Uterus (tissue), 4 donors: ENCODE data around the gene SLCO3A1. TPM values are rescaled to one million over a fixed set of nuclear protein-coding genes. Genes with fewer than 3 reads are reported as not detected.
A peak's percentile ranks its signal among the peaks of the same experiment; 100 is the strongest.

Experiments used
- DNase-seq, 2 donors: peaks; one replicate each; pipeline ENCODE4 v3.0.0-alpha.2; 2019 to 2020
- H3K27ac ChIP-seq, 2 donors: fragments of 200-600 bp; sonication (generic); 1 replicate in 1 of 2; 2 replicates in 1 of 2; pipeline ENCODE4 v1.5.1; 2016 to 2018
- H3K27me3 ChIP-seq, 2 donors: fragments of 200-600 bp; sonication (generic); one replicate each; pipeline ENCODE4 v1.5.1; 2018 to 2019; ENCODE audit warnings: control low read depth in 1 of 2
- H3K36me3 ChIP-seq, 2 donors: fragments of 200-600 bp; sonication (generic); one replicate each; pipeline ENCODE4 v1.5.1; 2019; ENCODE audit warnings: control low read depth in 1 of 2
- H3K4me1 ChIP-seq, 2 donors: fragments of 200-600 bp; sonication (generic); one replicate each; pipeline ENCODE4 v1.5.1; 2018 to 2019; ENCODE audit warnings: control low read depth in 1 of 2
- H3K4me3 ChIP-seq, 2 donors: fragments of 200-600 bp; sonication (generic); 1 replicate in 1 of 2; 2 replicates in 1 of 2; pipeline ENCODE4 v1.5.1; 2018 to 2019; ENCODE audit warnings: mild to moderate bottlenecking in 1 of 2
- H3K9me3 ChIP-seq, 2 donors: fragments of 200-600 bp; sonication (generic); one replicate each; pipeline ENCODE4 v1.5.1; 2019; ENCODE audit warnings: control low read depth in 1 of 2
- POLR2A ChIP-seq, 2 donors: fragments of 450-650 bp; IDR thresholded peaks; one replicate each; pipeline ENCODE4 v1.6.1; 2016; ENCODE audit warnings: antibody characterized with exemption in 2 of 2, mild to moderate bottlenecking in 1 of 2, moderate library complexity in 1 of 2
- intact Hi-C: fragments of 100-400 bp; cut with DNase I; formaldehyde crosslinking; loops from one replicate; pipeline ENCODE4 v1.15.1; 2023; ENCODE audit warnings: low total_unique reads
- total RNA-seq, 4 donors: library from RNA; depleted of rRNA in 3 of 4; stranded (reverse); fragments of >200 nt in 3 of 4; gene quantifications; one replicate each; pipeline versions ENCODE4 v1.1.0 to v1.2.4, GENCODE V29; 2014 to 2023
- TF ChIP-seq, protein P1 (sequence below), 4 experiments: fragments of 200-600 bp in 2 of 4; fragments of 450-650 bp in 2 of 4; sonication (generic) in 2 of 4; IDR thresholded peaks; one replicate each; pipeline ENCODE4 v1.5.1; 2016 to 2019; ENCODE audit warnings: antibody characterized with exemption in 4 of 4, mild to moderate bottlenecking in 2 of 4, moderate library complexity in 1 of 4
- donor health status: DM: yes; HTN: yes; CAD: no.

The SLCO3A1 gene
- total RNA-seq, 4 donors from 2014 or later, result 4.4 to 26.1 (median 9.5) TPM

DNA sequence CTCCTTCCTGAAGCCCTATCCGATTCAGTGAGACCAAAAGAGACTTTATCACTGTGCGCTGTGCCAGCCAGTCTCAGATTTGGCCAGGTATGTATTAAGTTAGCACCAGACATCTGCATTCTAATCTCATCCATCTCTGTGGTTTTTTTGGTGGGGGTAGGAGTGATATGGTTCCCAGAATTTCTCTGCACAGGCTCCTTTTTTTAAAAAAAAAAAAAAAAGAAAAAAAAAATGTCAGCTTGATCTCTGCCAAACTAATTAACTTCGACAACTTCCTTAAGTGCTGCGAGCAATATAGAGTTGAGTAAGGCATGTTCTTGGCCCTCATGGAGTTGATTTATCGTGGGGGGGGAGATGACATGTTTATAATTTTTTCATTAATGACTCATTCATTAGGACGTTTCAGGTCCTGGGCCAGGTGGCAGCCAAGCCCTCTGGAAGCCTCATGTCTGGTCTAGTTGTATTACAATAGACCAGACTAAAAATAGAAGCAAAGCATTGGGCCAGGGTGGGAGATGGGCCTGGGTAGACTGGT lies 12.9 kb downstream of the SLCO3A1 start:
- intact Hi-C loops, result no loop called here
- H3K4me1 ChIP-seq, result peaks cover 5 to 13% of the 10 kb centered on the region in 2 donors
- H3K36me3 ChIP-seq, result no peaks in the 10 kb centered on the region
- no peaks in the 10 kb centered on the region for H3K9me3 ChIP-seq
- H3K27me3 ChIP-seq, result no peaks in the 10 kb centered on the region
- no peak for TF ChIP-seq POLR2A (IDR thresholded peaks at IDR 0.05)
- TF ChIP-seq, protein P1, sequence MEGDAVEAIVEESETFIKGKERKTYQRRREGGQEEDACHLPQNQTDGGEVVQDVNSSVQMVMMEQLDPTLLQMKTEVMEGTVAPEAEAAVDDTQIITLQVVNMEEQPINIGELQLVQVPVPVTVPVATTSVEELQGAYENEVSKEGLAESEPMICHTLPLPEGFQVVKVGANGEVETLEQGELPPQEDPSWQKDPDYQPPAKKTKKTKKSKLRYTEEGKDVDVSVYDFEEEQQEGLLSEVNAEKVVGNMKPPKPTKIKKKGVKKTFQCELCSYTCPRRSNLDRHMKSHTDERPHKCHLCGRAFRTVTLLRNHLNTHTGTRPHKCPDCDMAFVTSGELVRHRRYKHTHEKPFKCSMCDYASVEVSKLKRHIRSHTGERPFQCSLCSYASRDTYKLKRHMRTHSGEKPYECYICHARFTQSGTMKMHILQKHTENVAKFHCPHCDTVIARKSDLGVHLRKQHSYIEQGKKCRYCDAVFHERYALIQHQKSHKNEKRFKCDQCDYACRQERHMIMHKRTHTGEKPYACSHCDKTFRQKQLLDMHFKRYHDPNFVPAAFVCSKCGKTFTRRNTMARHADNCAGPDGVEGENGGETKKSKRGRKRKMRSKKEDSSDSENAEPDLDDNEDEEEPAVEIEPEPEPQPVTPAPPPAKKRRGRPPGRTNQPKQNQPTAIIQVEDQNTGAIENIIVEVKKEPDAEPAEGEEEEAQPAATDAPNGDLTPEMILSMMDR (IDR thresholded peaks at IDR 0.05), result no peak
- H3K4me3 ChIP-seq, result no peak overlapping the region
- peak overlapping the region; percentile 76 to 85 for H3K27ac ChIP-seq
- DNase-seq, result peak; percentile 61 to 76

DNA sequence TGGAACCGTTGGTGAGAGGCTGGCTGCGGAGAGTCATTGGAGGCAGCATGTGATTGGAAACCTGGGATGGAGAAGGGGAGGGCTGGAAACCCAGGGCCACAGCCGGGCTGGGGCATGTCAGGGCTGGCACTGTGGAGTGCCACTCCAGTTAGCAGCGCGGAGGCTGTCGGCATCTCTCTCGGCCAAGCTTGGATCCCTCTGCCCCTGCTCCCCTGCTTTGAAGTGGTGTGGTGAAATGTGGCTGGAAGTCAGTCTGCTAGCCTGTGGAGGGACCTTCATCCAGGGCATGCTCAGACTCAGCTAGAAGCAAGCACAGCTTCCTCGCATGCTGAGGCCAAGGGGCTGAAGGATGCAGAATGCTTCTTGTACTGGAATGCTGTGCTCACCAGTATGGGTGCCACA lies 13.5 kb downstream of the SLCO3A1 start:
- H3K36me3 ChIP-seq, result no peaks in the 10 kb centered on the region
- H3K4me3 ChIP-seq, result no peak overlapping the region
- H3K4me1 ChIP-seq, result peaks cover 5 to 13% of the 10 kb centered on the region in 2 donors
- DNase-seq, result peak; percentile 36 to 57
- H3K27ac ChIP-seq, result peak overlapping the region; percentile 76 to 85
- H3K9me3 ChIP-seq, result no peaks in the 10 kb centered on the region
- intact Hi-C loops, result no loop called here
- TF ChIP-seq, protein P1 (IDR thresholded peaks at IDR 0.05), result no peak
- no peak for TF ChIP-seq POLR2A (IDR thresholded peaks at IDR 0.05)
- no peaks in the 10 kb centered on the region for H3K27me3 ChIP-seq

DNA sequence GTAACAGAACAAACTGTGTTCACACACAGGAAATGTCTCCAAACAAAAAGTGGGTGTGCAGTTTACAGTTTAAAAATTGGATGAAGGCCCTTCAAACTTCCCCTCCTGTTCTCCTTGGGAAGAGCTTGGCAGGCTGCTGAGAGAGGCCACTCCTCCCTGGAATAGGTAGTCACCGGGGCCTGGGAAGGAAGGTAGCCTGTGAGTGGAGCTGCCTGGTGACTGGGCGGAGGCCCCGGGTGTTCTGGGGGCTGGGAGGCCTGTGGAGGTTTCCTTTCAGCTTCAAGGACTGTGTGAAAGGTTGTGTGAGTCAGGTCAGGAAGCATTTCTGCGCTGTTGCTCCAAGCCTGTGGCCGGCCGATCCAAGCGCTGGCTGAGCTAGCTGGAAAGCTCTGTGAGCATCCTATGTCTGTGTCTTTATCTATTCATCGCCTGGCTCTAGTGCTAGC lies 14.1 kb downstream of the SLCO3A1 start:
- peak; percentile 76 to 82 for DNase-seq
- intact Hi-C loops, result no loop called here
- H3K4me3 ChIP-seq, result no peak overlapping the region

DNA sequence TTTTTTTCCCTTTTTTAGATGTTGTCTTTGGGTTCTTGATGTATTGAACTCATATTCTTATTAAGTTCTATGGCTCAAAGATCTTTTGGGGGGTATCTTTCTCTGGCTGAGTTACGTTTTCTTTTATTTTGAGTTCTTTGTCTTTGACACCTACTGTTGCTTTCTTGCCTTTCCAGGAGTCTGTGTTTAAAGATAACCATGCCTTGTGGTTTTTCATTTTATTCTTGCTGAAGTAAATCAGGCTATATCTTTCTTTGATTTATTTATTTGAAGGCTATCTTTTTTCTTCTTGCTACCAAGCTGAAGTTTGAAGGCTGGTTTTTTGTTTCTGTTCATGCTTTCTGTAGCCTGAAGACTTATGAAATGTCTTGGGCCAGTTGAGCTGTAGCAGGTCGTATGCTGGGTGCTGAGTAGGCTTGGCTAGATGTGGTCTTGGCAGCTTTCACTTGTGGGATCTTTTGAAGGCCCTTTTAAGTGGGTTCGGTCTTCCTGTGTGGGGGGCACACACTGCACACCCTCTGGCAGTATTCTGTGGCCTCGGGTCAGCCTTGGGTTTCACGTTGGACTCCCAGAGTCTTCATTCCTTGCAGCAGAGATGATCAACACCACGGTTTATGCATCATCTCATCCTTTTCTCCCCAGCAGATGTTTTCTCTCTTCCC lies 17.5 kb downstream of the SLCO3A1 start:
- Histone ChIP-seq H3K27me3 (no peaks in the 10 kb centered on the region), H3K36me3 (no peaks in the 10 kb centered on the region), H3K4me1 (peaks cover 2 to 12% of the 10 kb centered on the region in 2 donors), H3K4me3 (no peak overlapping the region), H3K9me3 (no peaks in the 10 kb centered on the region), H3K27ac (no peak overlapping the region)
- TF ChIP-seq POLR2A (IDR thresholded peaks at IDR 0.05), result no peak
- TF ChIP-seq, protein P1 (IDR thresholded peaks at IDR 0.05), result no peak
- no peak for DNase-seq
- intact Hi-C loops, result no loop called here

More for the DNA sequence above, 14.1 kb downstream of the SLCO3A1 start:
- Histone ChIP-seq H3K27me3 (no peaks in the 10 kb centered on the region), H3K36me3 (no peaks in the 10 kb centered on the region), H3K27ac (peak overlapping the region; percentile 76 to 85), H3K9me3 (no peaks in the 10 kb centered on the region), H3K4me1 (peaks cover 5 to 13% of the 10 kb centered on the region in 2 donors)
- peak in 1 of 2 donors; percentile 12 for TF ChIP-seq POLR2A (IDR thresholded peaks at IDR 0.05)
- TF ChIP-seq, protein P1 (IDR thresholded peaks at IDR 0.05), result no peak

DNA sequence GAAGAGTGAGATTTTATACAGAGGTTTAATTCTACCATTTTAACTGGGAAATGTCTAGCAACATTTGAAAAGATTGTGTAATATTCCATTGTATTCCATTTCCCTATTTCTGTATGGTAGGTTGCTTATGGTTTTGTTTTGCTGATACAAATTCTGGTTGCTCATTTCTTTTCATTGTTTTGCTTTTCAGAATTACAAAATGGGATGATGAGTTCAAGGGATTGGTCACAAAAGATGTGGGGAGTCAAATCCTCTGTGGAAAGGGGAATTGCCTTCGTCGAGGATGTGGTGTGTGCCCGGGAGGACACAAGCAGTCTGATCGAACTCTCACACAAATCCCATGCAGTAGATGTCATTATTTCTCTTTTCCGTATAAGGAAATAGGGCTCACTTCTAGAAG lies 18.3 kb downstream of the SLCO3A1 start:
- no peak for TF ChIP-seq POLR2A (IDR thresholded peaks at IDR 0.05)
- TF ChIP-seq, protein P1 (IDR thresholded peaks at IDR 0.05), result no peak
- intact Hi-C loops, result no loop called here

More for the DNA sequence above, 18.3 kb downstream of the SLCO3A1 start:
- Histone ChIP-seq H3K9me3 (no peaks in the 10 kb centered on the region), H3K36me3 (no peaks in the 10 kb centered on the region), H3K27me3 (no peaks in the 10 kb centered on the region), H3K27ac (no peak overlapping the region), H3K4me3 (no peak overlapping the region), H3K4me1 (peaks cover 0 to 4% of the 10 kb centered on the region in 2 donors)
- DNase-seq, result no peak
